Suprapubic skin (tissue), 4 donors: ENCODE data around the gene SRRM3.

Experiments used
- POLR2A ChIP-seq, 2 donors: fragments of 450-650 bp; IDR thresholded peaks; one replicate each; pipeline ENCODE4 v1.6.1; 2017; ENCODE audit warnings: antibody characterized with exemption in 2 of 2, mild to moderate bottlenecking in 2 of 2, moderate library complexity in 2 of 2
- POLR2AphosphoS5 ChIP-seq, 3 donors: sonication (generic); formaldehyde crosslinking; IDR thresholded peaks; one replicate each; pipeline ENCODE4 v1.6.1; 2017; ENCODE audit warnings: antibody characterized with exemption in 3 of 3
- TF ChIP-seq, protein P1 (sequence below), 2 donors: fragments of 200-600 bp in 1 of 2; fragments of 450-650 bp in 1 of 2; sonication (generic) in 1 of 2; IDR thresholded peaks; one replicate each; pipeline ENCODE4 v1.5.1; 2016 to 2019; ENCODE audit warnings: antibody characterized with exemption in 2 of 2, mild to moderate bottlenecking in 1 of 2, moderate library complexity in 1 of 2

DNA sequence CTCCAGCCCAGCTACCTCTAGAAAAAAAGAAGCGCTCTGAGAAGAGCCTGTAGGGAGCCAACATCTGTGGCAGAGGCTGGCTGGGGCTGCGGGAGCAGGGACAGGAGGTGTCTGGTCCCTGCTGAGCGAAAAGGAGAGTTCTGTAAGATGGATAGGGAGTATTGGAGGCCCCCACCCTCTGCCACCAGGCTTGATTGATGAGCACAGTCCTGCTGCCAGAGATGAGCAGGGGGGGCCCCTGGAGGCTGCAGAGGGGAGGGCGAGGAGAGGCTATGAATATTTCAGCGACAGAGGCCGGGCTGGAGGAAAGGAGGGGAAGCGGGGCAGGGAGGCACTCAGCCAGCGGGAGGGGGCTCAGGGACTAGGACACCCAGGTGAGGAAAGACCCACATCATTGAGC lies 56.3 kb downstream of the SRRM3 start:
- TF ChIP-seq, protein P1, sequence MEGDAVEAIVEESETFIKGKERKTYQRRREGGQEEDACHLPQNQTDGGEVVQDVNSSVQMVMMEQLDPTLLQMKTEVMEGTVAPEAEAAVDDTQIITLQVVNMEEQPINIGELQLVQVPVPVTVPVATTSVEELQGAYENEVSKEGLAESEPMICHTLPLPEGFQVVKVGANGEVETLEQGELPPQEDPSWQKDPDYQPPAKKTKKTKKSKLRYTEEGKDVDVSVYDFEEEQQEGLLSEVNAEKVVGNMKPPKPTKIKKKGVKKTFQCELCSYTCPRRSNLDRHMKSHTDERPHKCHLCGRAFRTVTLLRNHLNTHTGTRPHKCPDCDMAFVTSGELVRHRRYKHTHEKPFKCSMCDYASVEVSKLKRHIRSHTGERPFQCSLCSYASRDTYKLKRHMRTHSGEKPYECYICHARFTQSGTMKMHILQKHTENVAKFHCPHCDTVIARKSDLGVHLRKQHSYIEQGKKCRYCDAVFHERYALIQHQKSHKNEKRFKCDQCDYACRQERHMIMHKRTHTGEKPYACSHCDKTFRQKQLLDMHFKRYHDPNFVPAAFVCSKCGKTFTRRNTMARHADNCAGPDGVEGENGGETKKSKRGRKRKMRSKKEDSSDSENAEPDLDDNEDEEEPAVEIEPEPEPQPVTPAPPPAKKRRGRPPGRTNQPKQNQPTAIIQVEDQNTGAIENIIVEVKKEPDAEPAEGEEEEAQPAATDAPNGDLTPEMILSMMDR (IDR thresholded peaks at IDR 0.05) = no peak
- TF ChIP-seq POLR2A (IDR thresholded peaks at IDR 0.05) (no peak), POLR2AphosphoS5 (IDR thresholded peaks at IDR 0.05) (no peak)
